B cell (primary cell): ENCODE results near the gene DPYSL3. TPM values are rescaled to one million over a fixed set of nuclear protein-coding genes. Genes with fewer than 3 reads are reported as not detected.

Experiments used
- ATAC-seq: fragments of 200-7000 bp; cut with Tn5 transposase; one replicate; pipeline ENCODE4 v1.10.0; 2021; ENCODE audit warnings: low read depth, mild to moderate bottlenecking, moderate number of reproducible peaks, moderate library complexity
- CTCF ChIA-PET: fragments of 350-600 bp; sonication (Branson Sonifier 250); formaldehyde crosslinking; loops from one replicate; lab custom pipeline; 2021; ENCODE audit warnings: antibody characterized with exemption, inconsistent platforms; lab: Charles Lee
- POLR2A ChIA-PET: fragments of 350-600 bp; sonication (Branson Sonifier 250); formaldehyde crosslinking; loops from one replicate; lab custom pipeline; 2021; ENCODE audit warnings: antibody characterized with exemption; lab: Charles Lee
- DNase-seq: peaks from one replicate; pipeline ENCODE4 v3.0.0; 2013
- H2AFZ ChIP-seq: 2 replicates; pipeline ENCODE4 v1.6.1; 2012; ENCODE audit warnings: mild to moderate bottlenecking, low read depth, low read length; ENCODE audit not compliant: insufficient read depth, poor library complexity, severe bottlenecking
- H3K27ac ChIP-seq, 2 donors: 1 replicate in 1 of 2; 2 replicates in 1 of 2; pipeline ENCODE4 v1.5.1; 2012 to 2013; ENCODE audit warnings: low read length in 2 of 2, mild to moderate bottlenecking in 2 of 2, moderate library complexity in 1 of 2
- H3K27me3 ChIP-seq, 4 experiments: fragments of 200-600 bp in 1 of 4; sonication (generic) in 1 of 4; replicated peaks in 1 of 4; 1 replicate in 2 of 4; 2 replicates in 2 of 4; pipeline versions ENCODE4 v1.6.1 to v1.7.0; 2013 to 2016; ENCODE audit warnings: low read length in 3 of 4, mild to moderate bottlenecking in 2 of 4, mixed read lengths in 1 of 4, moderate library complexity in 1 of 4; ENCODE audit not compliant: insufficient read depth in 4 of 4, control insufficient read depth in 3 of 4; ENCODE audit errors: control extremely low read depth in 1 of 4
- H3K36me3 ChIP-seq, 2 experiments: replicated peaks in 1 of 2; 1 replicate in 1 of 2; 2 replicates in 1 of 2; pipeline versions ENCODE4 v1.6.1 to v1.7.1; 2013; ENCODE audit warnings: low read length in 1 of 2; ENCODE audit not compliant: insufficient read depth in 2 of 2, control insufficient read depth in 1 of 2; ENCODE audit errors: control extremely low read depth in 1 of 2, extremely low read depth in 1 of 2
- H3K4me1 ChIP-seq, 2 donors: fragments of 200-600 bp in 1 of 2; sonication (generic) in 1 of 2; 1 replicate in 1 of 2; 2 replicates in 1 of 2; pipeline versions ENCODE4 v1.5.1 to v1.6.1; 2013 to 2017; ENCODE audit warnings: low read length in 2 of 2; ENCODE audit not compliant: control insufficient read depth in 2 of 2, insufficient read depth in 2 of 2
- H3K4me2 ChIP-seq: replicated peaks from 2 replicates; pipeline ENCODE3; 2012; ENCODE audit warnings: mild to moderate bottlenecking, low read depth, low read length; ENCODE audit not compliant: poor library complexity, severe bottlenecking
- H3K4me3 ChIP-seq, 5 experiments: fragments of 200-600 bp in 1 of 5; sonication (generic) in 1 of 5; 1 replicate in 3 of 5; 2 replicates in 2 of 5; pipeline versions ENCODE4 v1.5.1 to v1.7.0; 2011 to 2016; ENCODE audit warnings: low read length in 4 of 5, mild to moderate bottlenecking in 4 of 5, low read depth in 2 of 5, control low read depth in 1 of 5, moderate library complexity in 1 of 5; ENCODE audit not compliant: insufficient read depth in 1 of 5; ENCODE audit errors: control extremely low read depth in 1 of 5, extremely low read depth in 1 of 5
- H3K79me2 ChIP-seq: fragments of 200-600 bp; sonication (generic); one replicate; pipeline ENCODE4 v1.6.0; 2016; ENCODE audit warnings: low read length; ENCODE audit not compliant: control insufficient read depth, insufficient read depth
- H3K9ac ChIP-seq: fragments of 200-600 bp; sonication (generic); 2 replicates; pipeline ENCODE4 v1.6.1; 2017; ENCODE audit warnings: mild to moderate bottlenecking, low read length, moderate library complexity
- H3K9me3 ChIP-seq, 3 donors: one replicate each; pipeline versions ENCODE4 v1.6.1 to v1.7.1; 2013; ENCODE audit warnings: low read length in 2 of 3; ENCODE audit not compliant: control insufficient read depth in 2 of 3, insufficient read depth in 1 of 3; ENCODE audit errors: control extremely low read depth in 1 of 3
- H4K20me1 ChIP-seq: 2 replicates; pipeline ENCODE4 v1.6.0; 2012; ENCODE audit warnings: mild to moderate bottlenecking, low read length; ENCODE audit not compliant: insufficient read depth, control insufficient read depth, poor library complexity, severe bottlenecking
- H3K27ac Mint-ChIP-seq: one replicate; pipeline ENCODE4 v1.8.0; 2021; ENCODE audit warnings: mixed read lengths
- H3K27me3 Mint-ChIP-seq: one replicate; pipeline ENCODE4 v1.8.0; 2021; ENCODE audit warnings: mixed read lengths
- H3K4me1 Mint-ChIP-seq: one replicate; pipeline ENCODE4 v1.8.0; 2021; ENCODE audit warnings: mixed read lengths
- H3K4me3 Mint-ChIP-seq: one replicate; pipeline ENCODE4 v1.8.0; 2021; ENCODE audit warnings: mixed read lengths
- H3K9me3 Mint-ChIP-seq: one replicate; pipeline ENCODE4 v1.8.0; 2022; ENCODE audit warnings: mixed read lengths; ENCODE audit not compliant: insufficient read depth
- CTCF ChIP-seq: fragments of 200-600 bp; IDR thresholded peaks from one replicate; pipeline ENCODE4 v1.8.0; 2022; ENCODE audit warnings: antibody characterized with exemption, mild to moderate bottlenecking
- EZH2 ChIP-seq: IDR thresholded peaks from 2 replicates; pipeline ENCODE4 v1.6.1; 2012; ENCODE audit warnings: borderline replicate concordance, low read depth, mild to moderate bottlenecking, moderate library complexity, low read length; ENCODE audit not compliant: insufficient read depth, poor library complexity, severe bottlenecking
- WGBS: methylation state at CpG from one replicate; pipeline ENCODE4 v1.1.5; 2013; ENCODE audit warnings: missing lambda C conversion rate; ENCODE audit not compliant: insufficient coverage; 5-methylcytosine and 5-hydroxymethylcytosine counted together
- intact Hi-C: fragments of 100-400 bp; cut with micrococcal nuclease; formaldehyde crosslinking; loops from one replicate; pipeline ENCODE4 v1.10.0; 2022
- polyA plus RNA-seq: library from polyadenylated mRNA; depleted of rRNA; stranded (reverse); fragments of >200 nt; gene quantifications from 2 replicates; pipeline ENCODE4 v1.2.3, GENCODE V29; 2012
- total RNA-seq, 2 donors: library from RNA; stranded (reverse); fragments of 120-200 nt in 1 of 2; gene quantifications; 1 replicate in 1 of 2; 2 replicates in 1 of 2; pipeline versions ENCODE4 v1.2.3 to v1.2.4, GENCODE V29; 2013 to 2022

The DPYSL3 gene
- total and polyA plus RNA-seq, 2 donors (not counting 1 experiment from before 2014, with no cell fraction given) = not detected

GRCh38 chr5:147404706-147405105, 105.2 kb downstream of the DPYSL3 start:
- DNase-seq (no peak), ATAC-seq (no peak)
- H3K27ac ChIP-seq = no peak overlapping the region
- POLR2A ChIA-PET = no interaction called here
- H4K20me1 ChIP-seq = no peaks in the 10 kb centered on the region
- no peaks in the 10 kb centered on the region for H3K4me1 ChIP-seq
- TF ChIP-seq EZH2 (no peak), CTCF (no peak)
- H3K9me3 ChIP-seq = peaks cover 0 to 4% (median 0%) of the 10 kb centered on the region in 3 donors
- H3K79me2 ChIP-seq = no peaks in the 10 kb centered on the region
- intact Hi-C loops = no loop called here
- Mint-ChIP-seq H3K27ac (no peak overlapping the region), H3K9me3 (no peaks in the 10 kb centered on the region), H3K27me3 (no peaks in the 10 kb centered on the region), H3K4me3 (no peak overlapping the region), H3K4me1 (no peaks in the 10 kb centered on the region)
- CTCF ChIA-PET = no interaction called here
- no peaks in the 10 kb centered on the region for H3K36me3 ChIP-seq
- H3K4me3 ChIP-seq = no peak overlapping the region
- H2AFZ ChIP-seq = no peak overlapping the region
- no peak overlapping the region for H3K4me2 ChIP-seq
- 91% methylated on average over 1 of the region's 1 CpG for WGBS
- no peak overlapping the region for H3K9ac ChIP-seq
- H3K27me3 ChIP-seq = no peaks in the 10 kb centered on the region

- no peaks in the 10 kb centered on the region for H3K9me3 Mint-ChIP-seq
- no peak overlapping the region for H3K4me2 ChIP-seq
These were observed 105.9 kb downstream of the DPYSL3 start for GRCh38 chr5:147403651-147404640.

More at GRCh38 chr5:147403651-147404640, 105.9 kb downstream of the DPYSL3 start:
- H3K4me3 Mint-ChIP-seq = no peak overlapping the region
- Histone ChIP-seq H3K79me2 (no peaks in the 10 kb centered on the region), H3K9me3 (peaks cover 0 to 4% (median 0%) of the 10 kb centered on the region in 3 donors), H3K4me3 (no peak overlapping the region), H3K27ac (no peak overlapping the region), H3K4me1 (no peaks in the 10 kb centered on the region), H3K27me3 (no peaks in the 10 kb centered on the region), H3K9ac (no peak overlapping the region), H4K20me1 (no peaks in the 10 kb centered on the region), H3K36me3 (no peaks in the 10 kb centered on the region), H2AFZ (no peak overlapping the region)
- no peaks in the 10 kb centered on the region for H3K4me1 Mint-ChIP-seq
- 74% methylated on average over 7 of the region's 15 CpGs for WGBS
- POLR2A ChIA-PET = no interaction called here
- TF ChIP-seq CTCF = no peak
- TF ChIP-seq EZH2 = no peak
- H3K27me3 Mint-ChIP-seq = no peaks in the 10 kb centered on the region
- no peak overlapping the region for H3K27ac Mint-ChIP-seq
- CTCF ChIA-PET = no interaction called here
- DNase-seq (no peak), ATAC-seq (no peak)
- intact Hi-C loops = no loop called here
